CD1c-positive myeloid dendritic cell (primary cell): Measurements from ENCODE around the gene ECM1.

ENCODE experiments used
- DNase-seq: peaks from one replicate; pipeline ENCODE4 v3.0.0-alpha.2; 2016; ENCODE audit errors: extremely low spot score

The ECM1 gene

DNA sequence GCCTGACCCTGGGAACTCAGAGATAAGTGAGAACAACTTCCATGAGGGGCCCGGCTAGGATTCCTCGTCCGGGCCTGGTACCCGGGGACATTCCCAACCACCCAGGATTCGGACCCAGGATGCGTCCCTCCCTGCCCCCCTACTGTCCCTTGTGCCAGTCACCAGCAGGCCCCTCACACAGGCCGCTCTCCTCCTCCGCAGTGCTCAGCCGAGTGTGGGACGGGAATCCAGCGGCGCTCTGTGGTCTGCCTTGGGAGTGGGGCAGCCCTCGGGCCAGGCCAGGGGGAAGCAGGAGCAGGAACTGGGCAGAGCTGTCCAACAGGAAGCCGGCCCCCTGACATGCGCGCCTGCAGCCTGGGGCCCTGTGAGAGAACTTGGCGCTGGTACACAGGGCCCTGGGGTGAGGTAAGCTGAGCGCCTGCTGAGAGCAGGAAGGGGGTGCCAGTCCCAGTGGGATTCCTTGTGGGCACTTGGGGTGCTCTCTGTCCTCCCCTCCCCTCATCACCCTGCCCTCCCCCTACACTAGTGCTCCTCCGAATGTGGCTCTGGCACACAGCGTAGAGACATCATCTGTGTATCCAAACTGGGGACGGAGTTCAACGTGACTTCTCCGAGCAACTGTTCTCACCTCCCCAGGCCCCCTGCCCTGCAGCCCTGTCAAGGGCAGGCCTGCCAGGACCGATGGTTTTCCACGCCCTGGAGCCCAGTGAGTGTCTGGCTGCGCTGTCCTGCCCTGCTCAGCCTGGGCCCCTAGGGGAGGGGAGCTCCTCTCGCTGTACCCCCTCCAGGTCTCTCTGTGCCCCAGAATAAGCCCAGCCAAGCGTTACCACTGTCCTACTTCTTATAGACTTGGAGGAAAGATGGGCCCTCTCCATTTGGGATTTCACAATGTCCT lies 51.1 kb downstream of the ECM1 start:
- peak; percentile 74 for DNase-seq

DNA sequence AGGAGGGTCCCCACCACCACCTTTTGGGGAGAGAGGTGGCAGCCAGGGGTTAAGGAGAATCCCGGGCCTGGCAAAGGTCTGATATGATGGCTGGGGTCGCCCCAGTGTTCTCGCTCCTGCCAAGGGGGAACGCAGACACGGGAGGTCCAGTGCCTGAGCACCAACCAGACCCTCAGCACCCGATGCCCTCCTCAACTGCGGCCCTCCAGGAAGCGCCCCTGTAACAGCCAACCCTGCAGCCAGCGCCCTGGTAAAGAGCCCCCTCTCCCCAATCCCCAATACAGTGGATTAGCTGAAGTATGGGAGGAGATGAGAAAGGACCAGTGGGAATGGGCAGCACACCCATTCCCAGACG lies 51.7 kb downstream of the ECM1 start:
- DNase-seq = no peak

- DNase-seq = peak; percentile 79
Measured at GRCh38 chr1:150560011-150560438, 52.1 kb downstream of the ECM1 start.

DNA sequence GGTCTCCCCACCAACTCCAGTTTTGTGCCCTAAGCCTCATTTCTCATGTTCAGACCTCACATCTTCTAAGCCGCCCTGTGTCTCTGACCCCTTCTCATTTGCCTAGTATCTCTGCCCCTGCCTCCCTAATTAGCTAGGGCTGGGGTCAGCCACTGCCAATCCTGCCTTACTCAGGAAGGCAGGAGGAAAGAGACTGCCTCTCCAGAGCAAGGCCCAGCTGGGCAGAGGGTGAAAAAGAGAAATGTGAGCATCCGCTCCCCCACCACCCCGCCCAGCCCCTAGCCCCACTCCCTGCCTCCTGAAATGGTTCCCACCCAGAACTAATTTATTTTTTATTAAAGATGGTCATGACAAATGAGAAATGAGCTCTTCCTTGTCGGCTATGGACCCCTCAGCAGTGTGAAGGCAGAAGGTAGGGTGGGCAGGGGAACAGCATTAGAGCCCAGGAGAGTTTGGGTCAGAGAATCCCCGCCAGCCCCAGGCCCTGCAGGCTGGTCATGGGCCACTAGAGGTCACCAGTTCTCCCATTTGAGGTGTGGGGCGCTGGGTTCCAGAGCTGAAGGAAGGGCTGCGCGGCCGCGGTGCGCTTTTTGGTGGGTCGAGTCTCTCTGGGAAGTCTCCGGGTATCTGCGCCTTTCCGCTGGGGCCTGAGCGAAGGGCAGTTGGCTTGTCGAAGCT lies 52.8 kb downstream of the ECM1 start:
- peak; percentile 88 for DNase-seq

- DNase-seq = peak; percentile 92
Measured at GRCh38 chr1:150561254-150561973, 53.5 kb downstream of the ECM1 start.

DNA sequence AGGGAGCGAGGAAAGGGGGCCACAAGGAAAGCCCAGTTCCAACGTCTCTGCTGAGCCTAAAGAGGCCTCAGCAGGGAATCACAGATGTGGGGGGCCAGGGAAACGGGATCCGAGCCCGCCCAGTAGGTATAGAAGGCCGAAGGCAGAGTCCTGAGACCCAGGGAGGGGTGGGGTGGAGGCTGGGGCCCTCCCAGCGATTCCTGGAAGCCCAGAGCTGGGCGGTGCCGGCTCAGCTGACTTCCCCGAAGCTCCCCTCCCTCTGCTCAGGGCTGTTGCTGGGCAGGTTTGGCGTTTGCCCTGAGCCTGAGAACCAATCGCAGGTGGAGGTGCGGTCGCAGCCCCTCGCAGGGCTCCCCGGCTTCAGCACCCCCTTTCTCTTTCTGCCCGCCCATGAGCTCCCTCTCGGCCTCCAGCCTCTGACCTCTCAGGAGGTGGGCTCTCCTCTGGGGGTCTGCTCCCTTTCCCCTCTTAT lies 54.1 kb downstream of the ECM1 start:
- DNase-seq = peak; percentile 86

DNA sequence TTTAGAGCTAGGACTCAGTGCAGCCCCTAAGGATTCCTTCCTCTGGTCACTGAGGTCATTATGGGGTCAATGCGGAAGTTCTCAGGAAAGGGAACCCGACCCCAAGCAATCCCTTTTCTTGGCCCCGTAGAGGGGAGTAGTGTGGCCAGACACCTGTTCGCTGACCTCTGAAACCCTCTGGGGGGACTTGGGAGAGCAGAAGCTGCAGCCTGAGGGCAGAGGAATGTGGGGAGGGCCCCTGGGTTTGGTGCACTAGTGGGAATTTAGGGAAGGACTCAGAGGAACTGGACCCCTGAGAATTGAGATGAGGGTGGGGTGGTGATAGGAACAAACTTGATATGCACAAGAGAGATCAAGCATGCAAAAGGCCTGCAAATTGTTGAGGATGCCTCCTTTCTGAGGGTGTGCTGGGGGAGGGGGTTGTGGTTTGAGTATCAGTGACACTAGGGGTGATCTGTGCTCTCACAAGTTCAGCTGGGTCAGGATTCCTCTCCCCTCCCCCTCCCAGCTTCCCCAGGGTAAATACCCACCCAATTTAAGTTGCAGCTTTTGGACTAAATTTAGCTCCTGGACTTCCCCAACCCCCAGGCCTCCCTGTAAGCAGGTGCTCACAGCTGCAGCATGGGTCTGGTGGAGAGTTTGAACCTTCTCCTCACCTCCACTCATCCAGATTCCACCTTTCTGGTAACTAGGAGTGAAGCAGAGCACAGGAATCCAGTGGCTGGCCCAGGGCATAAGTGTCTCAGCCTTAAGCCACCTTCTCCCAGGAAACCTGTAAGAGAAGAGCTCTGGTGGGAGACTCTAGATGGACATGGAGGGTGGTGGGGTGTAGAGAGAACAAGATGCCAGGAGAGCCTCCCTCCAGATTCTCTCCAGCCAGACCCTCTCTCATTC lies 54.8 kb downstream of the ECM1 start:
- peak; percentile 46 for DNase-seq
